Ishikawa (cell line): Measurements from ENCODE around the gene TNKS1BP1.

Source experiments
- CEBPB ChIP-seq: IDR thresholded peaks from 2 replicates; pipeline ENCODE4 v1.6.1; 2012
- EGR1 ChIP-seq: IDR thresholded peaks from 2 replicates; pipeline ENCODE4 v1.6.1; 2012
- MAX ChIP-seq: IDR thresholded peaks from 2 replicates; pipeline ENCODE4 v1.6.1; 2012
- RAD21 ChIP-seq: IDR thresholded peaks from 2 replicates; pipeline ENCODE4 v1.6.1; 2012; ENCODE audit warnings: low read depth
- TAF1 ChIP-seq: IDR thresholded peaks from 2 replicates; pipeline ENCODE4 v1.6.1; 2012; ENCODE audit warnings: low read depth, mild to moderate bottlenecking
- TEAD4 ChIP-seq: IDR thresholded peaks from 2 replicates; pipeline ENCODE4 v1.6.1; 2012
- YY1 ChIP-seq: IDR thresholded peaks from 2 replicates; pipeline ENCODE4 v1.6.1; 2012; ENCODE audit warnings: low read depth
- ZBTB7A ChIP-seq: IDR thresholded peaks from 2 replicates; pipeline ENCODE4 v1.6.1; 2012; ENCODE audit warnings: low read depth

- TF ChIP-seq MAX (no peak), RAD21 (no peak), EGR1 (no peak), YY1 (no peak), TAF1 (no peak), TEAD4 (no peak), ZBTB7A (no peak), CEBPB (no peak)
These were observed 16.2 kb downstream of the TNKS1BP1 start for GRCh38 chr11:57308426-57309060.
